CD14-positive monocyte (primary cell): ENCODE results near the gene BORCS5. TPM values are rescaled to one million over a fixed set of nuclear protein-coding genes. Genes with fewer than 3 reads are reported as not detected.

Experiments
- DNase-seq, 3 donors: peaks; one replicate each; pipeline ENCODE4 v3.0.0-alpha.2; 2011 to 2022
- H2AFZ ChIP-seq: 2 replicates; pipeline ENCODE4 v1.6.0; 2012; ENCODE audit warnings: mild to moderate bottlenecking, low read depth, low read length, inconsistent platforms; ENCODE audit not compliant: insufficient read depth, poor library complexity, severe bottlenecking
- H3K27ac ChIP-seq, 2 donors: 1 replicate in 1 of 2; 2 replicates in 1 of 2; pipeline ENCODE4 v1.5.1; 2012 to 2013; ENCODE audit warnings: low read length in 2 of 2, control low read depth in 1 of 2, inconsistent platforms in 1 of 2, low read depth in 1 of 2, mild to moderate bottlenecking in 1 of 2
- H3K27me3 ChIP-seq, 2 donors: one replicate each; pipeline versions ENCODE4 v1.6.0 to v1.6.1; 2011 to 2013; ENCODE audit warnings: low read length in 2 of 2; ENCODE audit not compliant: control insufficient read depth in 2 of 2, insufficient read depth in 2 of 2
- H3K36me3 ChIP-seq, 2 donors: replicated peaks in 1 of 2; 1 replicate in 1 of 2; 2 replicates in 1 of 2; pipeline versions ENCODE4 v1.5.1 to v1.6.1; 2012 to 2013; ENCODE audit warnings: low read length in 2 of 2, control low read depth in 1 of 2, inconsistent platforms in 1 of 2, mild to moderate bottlenecking in 1 of 2; ENCODE audit not compliant: insufficient read depth in 2 of 2, control insufficient read depth in 1 of 2
- H3K4me1 ChIP-seq, 2 donors: 1 replicate in 1 of 2; 2 replicates in 1 of 2; pipeline versions ENCODE4 v1.5.1 to v1.6.1; 2012 to 2013; ENCODE audit warnings: low read length in 2 of 2, control low read depth in 1 of 2, inconsistent platforms in 1 of 2, mild to moderate bottlenecking in 1 of 2, moderate library complexity in 1 of 2; ENCODE audit not compliant: insufficient read depth in 2 of 2, control insufficient read depth in 1 of 2
- H3K4me2 ChIP-seq: replicated peaks from 2 replicates; pipeline ENCODE3; 2012; ENCODE audit warnings: low read length, moderate library complexity, mild to moderate bottlenecking; ENCODE audit not compliant: poor library complexity, severe bottlenecking; ENCODE audit errors: extremely low read depth
- H3K4me3 ChIP-seq, 3 experiments: fragments of 200-600 bp in 1 of 3; sonication (generic) in 1 of 3; replicated peaks in 1 of 3; 1 replicate in 2 of 3; 2 replicates in 1 of 3; pipeline ENCODE4 v1.5.1; 2011 to 2013; ENCODE audit warnings: low read length in 3 of 3, mild to moderate bottlenecking in 3 of 3, control low read depth in 2 of 3, low read depth in 2 of 3, inconsistent platforms in 1 of 3, moderate library complexity in 1 of 3
- H3K79me2 ChIP-seq: 2 replicates; pipeline ENCODE4 v1.6.0; 2012; ENCODE audit warnings: mild to moderate bottlenecking, control low read depth, inconsistent platforms, low read length, moderate library complexity; ENCODE audit not compliant: insufficient read depth
- H3K9ac ChIP-seq: 2 replicates; pipeline ENCODE4 v1.6.0; 2017; ENCODE audit warnings: low read length, mild to moderate bottlenecking; ENCODE audit not compliant: insufficient read depth, poor library complexity, severe bottlenecking
- H3K9me3 ChIP-seq, 2 donors: replicated peaks in 1 of 2; 1 replicate in 1 of 2; 2 replicates in 1 of 2; pipeline versions ENCODE4 v1.5.1 to v1.6.1; 2012 to 2013; ENCODE audit warnings: low read length in 2 of 2, control low read depth in 1 of 2; ENCODE audit not compliant: control insufficient read depth in 1 of 2, insufficient read depth in 1 of 2
- H4K20me1 ChIP-seq: 2 replicates; pipeline ENCODE4 v1.6.0; 2012; ENCODE audit warnings: mild to moderate bottlenecking, low read length, control low read depth, moderate library complexity; ENCODE audit not compliant: insufficient read depth
- H3K27ac Mint-ChIP-seq, 7 donors: one replicate each; pipeline ENCODE4 v1.8.0; 2020; ENCODE audit warnings: mild to moderate bottlenecking in 7 of 7, mixed read lengths in 7 of 7, moderate library complexity in 6 of 7, inconsistent platforms in 2 of 7
- H3K27me3 Mint-ChIP-seq, 3 donors: one replicate each; pipeline ENCODE4 v1.8.0; 2021 to 2022; ENCODE audit warnings: low read depth in 3 of 3, mild to moderate bottlenecking in 3 of 3, mixed read lengths in 3 of 3, moderate library complexity in 3 of 3, inconsistent platforms in 1 of 3
- H3K36me3 Mint-ChIP-seq, 2 donors: one replicate each; pipeline ENCODE4 v1.8.0; 2020; ENCODE audit warnings: mixed read lengths in 2 of 2, inconsistent platforms in 1 of 2, mild to moderate bottlenecking in 1 of 2
- H3K4me1 Mint-ChIP-seq: one replicate; pipeline ENCODE4 v1.8.0; 2020; ENCODE audit warnings: mild to moderate bottlenecking, mixed read lengths
- H3K4me3 Mint-ChIP-seq, 2 donors: one replicate each; pipeline ENCODE4 v1.8.0; 2020; ENCODE audit warnings: mild to moderate bottlenecking in 2 of 2, mixed read lengths in 2 of 2, moderate library complexity in 1 of 2
- H3K9me3 Mint-ChIP-seq, 7 donors: one replicate each; pipeline ENCODE4 v1.8.0; 2020 to 2022; ENCODE audit warnings: mixed read lengths in 7 of 7, mild to moderate bottlenecking in 6 of 7, moderate library complexity in 6 of 7, inconsistent platforms in 2 of 7
- CTCF ChIP-seq: fragments of 200-600 bp; IDR thresholded peaks from one replicate; pipeline ENCODE4 v1.8.0; 2022; ENCODE audit warnings: antibody characterized with exemption, mild to moderate bottlenecking
- WGBS: methylation state at CpG from one replicate; pipeline ENCODE4 v1.1.5; 2013; ENCODE audit warnings: missing lambda C conversion rate; ENCODE audit not compliant: insufficient coverage; 5-methylcytosine and 5-hydroxymethylcytosine counted together
- intact Hi-C, 2 donors: fragments of 100-400 bp; cut with micrococcal nuclease; formaldehyde crosslinking; loops; one replicate each; pipeline versions ENCODE4 v1.15.0 to v1.15.1; 2023
- polyA plus RNA-seq, 3 donors: library from polyadenylated mRNA; depleted of rRNA in 1 of 3; unstranded in 2 of 3; stranded (reverse) in 1 of 3; fragments of 300-500 nt in 2 of 3; fragments of >200 nt in 1 of 3; fragmentation: Illumina TruSeq in 2 of 3; gene quantifications; 1 replicate in 2 of 3; 2 replicates in 1 of 3; pipeline ENCODE4 v1.2.3, GENCODE V29; 2012 to 2021

Gene BORCS5
- polyA plus RNA-seq, 3 donors = 8.5 to 15.1 (median 9.6) TPM

- Mint-ChIP-seq H3K4me3 (no peak overlapping the region), H3K36me3 (peaks cover 6 to 10% of the 10 kb centered on the region in 2 donors), H3K27ac (no peak overlapping the region), H3K27me3 (no peaks in the 10 kb centered on the region), H3K4me1 (peaks cover 29% of the 10 kb centered on the region), H3K9me3 (peaks cover 0 to 4% (median 2%) of the 10 kb centered on the region in 7 donors)
- no peaks in the 10 kb centered on the region for H3K36me3 ChIP-seq
- WGBS = 90% methylated on average over 3 of the region's 5 CpGs
- peaks cover 6 to 10% of the 10 kb centered on the region in 2 donors for H3K4me1 ChIP-seq
- H3K9ac ChIP-seq = no peak overlapping the region
- H3K27ac ChIP-seq = no peak overlapping the region
- no peak for TF ChIP-seq CTCF
- no peaks in the 10 kb centered on the region for H3K27me3 ChIP-seq
- H3K9me3 ChIP-seq = no peaks in the 10 kb centered on the region
- H3K79me2 ChIP-seq = no peaks in the 10 kb centered on the region
- intact Hi-C loops = no loop called here
- no peak for DNase-seq
- H4K20me1 ChIP-seq = no peaks in the 10 kb centered on the region
- H3K4me2 ChIP-seq = no peak overlapping the region
- H3K4me3 ChIP-seq = no peak overlapping the region
- no peak overlapping the region for H2AFZ ChIP-seq
Observed at GRCh38 chr12:12405882-12406281, 49.0 kb downstream of the BORCS5 start.

- Histone ChIP-seq H3K4me3 (no peak overlapping the region), H3K79me2 (no peaks in the 10 kb centered on the region), H3K27ac (no peak overlapping the region), H2AFZ (no peak overlapping the region), H3K9ac (no peak overlapping the region), H3K9me3 (no peaks in the 10 kb centered on the region), H3K4me2 (no peak overlapping the region), H3K4me1 (peaks cover 6 to 10% of the 10 kb centered on the region in 2 donors), H3K27me3 (no peaks in the 10 kb centered on the region), H4K20me1 (no peaks in the 10 kb centered on the region), H3K36me3 (no peaks in the 10 kb centered on the region)
- H3K9me3 Mint-ChIP-seq = peaks cover 0 to 4% (median 2%) of the 10 kb centered on the region in 7 donors
- no peak overlapping the region for H3K4me3 Mint-ChIP-seq
- peaks cover 6 to 10% of the 10 kb centered on the region in 2 donors for H3K36me3 Mint-ChIP-seq
- H3K27me3 Mint-ChIP-seq = no peaks in the 10 kb centered on the region
- DNase-seq = no peak
- TF ChIP-seq CTCF = no peak
- no peak overlapping the region for H3K27ac Mint-ChIP-seq
- intact Hi-C loops = no loop called here
- peaks cover 32% of the 10 kb centered on the region for H3K4me1 Mint-ChIP-seq
Observed at GRCh38 chr12:12406762-12407161, 49.9 kb downstream of the BORCS5 start.
